HG03457 (cell line): ENCODE data around the gene HECTD1.
"Not testable (repeated sequence)": the region's sequence is repeated elsewhere in the genome, so short reads cannot be mapped to it uniquely, and the experiment has no call there.

Experiments used
- ATAC-seq: cut with Tn5 transposase; IDR thresholded peaks from one replicate; pipeline ENCODE4 v1.9.1; 2021; ENCODE audit warnings: moderate number of reproducible peaks; ENCODE audit not compliant: unreplicated experiment

The HECTD1 gene

GRCh38 chr14:31196839-31197492 is 10.6 kb downstream of the HECTD1 start:
- no peak for ATAC-seq

- ATAC-seq = no peak
Measured at GRCh38 chr14:31194661-31195060, 12.9 kb downstream of the HECTD1 start.

GRCh38 chr14:31194095-31194494 is 13.5 kb downstream of the HECTD1 start:
- ATAC-seq = no peak

- ATAC-seq = not testable (repeated sequence)
Measured at GRCh38 chr14:31192544-31192943, 15.0 kb downstream of the HECTD1 start.

- ATAC-seq = no peak
Measured at GRCh38 chr14:31190717-31191263, 16.8 kb downstream of the HECTD1 start.

GRCh38 chr14:31190219-31190603 is 17.4 kb downstream of the HECTD1 start:
- ATAC-seq = no peak

- ATAC-seq = no peak
Measured at GRCh38 chr14:31189346-31190218, 18.0 kb downstream of the HECTD1 start.

- ATAC-seq = no peak
Measured at GRCh38 chr14:31188744-31189143, 18.8 kb downstream of the HECTD1 start.

- ATAC-seq = not testable (repeated sequence)
Measured at GRCh38 chr14:31182016-31182415, 25.6 kb downstream of the HECTD1 start.

- no peak for ATAC-seq
Measured at GRCh38 chr14:31181271-31181670, 26.3 kb downstream of the HECTD1 start.

GRCh38 chr14:31180299-31181051 is 27.1 kb downstream of the HECTD1 start:
- ATAC-seq = no peak

GRCh38 chr14:31174433-31174832 is 33.2 kb downstream of the HECTD1 start:
- ATAC-seq = no peak

GRCh38 chr14:31173120-31173837 is 34.3 kb downstream of the HECTD1 start:
- no peak for ATAC-seq

GRCh38 chr14:31172084-31172483 is 35.5 kb downstream of the HECTD1 start:
- no peak for ATAC-seq

- ATAC-seq = no peak
Measured at GRCh38 chr14:31170411-31170810, 37.2 kb downstream of the HECTD1 start.

GRCh38 chr14:31169877-31170276 is 37.7 kb downstream of the HECTD1 start:
- ATAC-seq = no peak

- ATAC-seq = no peak
Measured at GRCh38 chr14:31167032-31167431, 40.6 kb downstream of the HECTD1 start.

- ATAC-seq = no peak
Measured at GRCh38 chr14:31166271-31166561, 41.4 kb downstream of the HECTD1 start.

GRCh38 chr14:31164115-31164514 is 43.5 kb downstream of the HECTD1 start:
- ATAC-seq = no peak

GRCh38 chr14:31162910-31163649 is 44.5 kb downstream of the HECTD1 start:
- ATAC-seq = no peak
